Ramos (cell line): Measurements from ENCODE around the gene NF1.

Experiments
- in situ Hi-C: fragments of 300-500 bp; cut with MboI; formaldehyde crosslinking; loops from one replicate; pipeline ENCODE4 v1.14.3; 2022; ENCODE audit warnings: low sequenced_read_pairs; ENCODE audit not compliant: unreplicated experiment

The NF1 gene

DNA sequence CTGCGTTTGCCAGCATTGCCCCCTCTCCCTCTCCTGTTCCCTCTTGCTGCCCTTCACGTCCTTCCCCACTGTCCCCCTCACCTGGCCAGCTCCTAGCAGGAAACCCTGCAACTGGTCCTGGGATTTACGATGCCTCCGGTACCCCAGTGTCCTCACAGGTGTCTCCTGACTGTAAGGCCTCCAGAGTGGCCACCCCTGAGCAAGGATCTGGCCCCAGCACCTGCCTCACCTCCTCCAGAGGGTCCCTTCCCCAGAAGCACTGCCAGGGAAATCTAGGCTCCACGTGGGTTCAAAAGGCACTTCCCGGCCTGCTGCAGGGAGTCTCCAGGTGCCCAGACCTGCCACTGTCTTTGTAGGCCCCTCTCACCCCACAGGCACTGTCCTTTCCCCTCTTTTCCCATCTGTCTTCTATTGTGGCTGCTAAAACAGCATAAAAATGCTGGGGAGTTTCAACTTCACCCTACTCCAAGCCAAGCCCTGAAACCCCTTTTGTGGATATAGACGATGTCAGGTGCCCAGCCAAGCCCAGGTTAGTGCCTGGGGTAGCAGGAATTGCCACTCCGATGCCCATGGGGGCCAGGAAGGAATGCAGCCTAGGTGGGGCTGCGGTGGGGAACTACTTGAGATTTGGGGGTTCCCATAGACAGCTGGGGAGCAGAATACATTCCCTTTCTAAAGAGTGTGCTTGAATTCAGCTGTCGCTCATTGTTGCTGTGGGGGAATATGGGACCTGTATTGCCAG lies 322.4 kb downstream of the NF1 start:
- in situ Hi-C loops, result no loop called here

DNA sequence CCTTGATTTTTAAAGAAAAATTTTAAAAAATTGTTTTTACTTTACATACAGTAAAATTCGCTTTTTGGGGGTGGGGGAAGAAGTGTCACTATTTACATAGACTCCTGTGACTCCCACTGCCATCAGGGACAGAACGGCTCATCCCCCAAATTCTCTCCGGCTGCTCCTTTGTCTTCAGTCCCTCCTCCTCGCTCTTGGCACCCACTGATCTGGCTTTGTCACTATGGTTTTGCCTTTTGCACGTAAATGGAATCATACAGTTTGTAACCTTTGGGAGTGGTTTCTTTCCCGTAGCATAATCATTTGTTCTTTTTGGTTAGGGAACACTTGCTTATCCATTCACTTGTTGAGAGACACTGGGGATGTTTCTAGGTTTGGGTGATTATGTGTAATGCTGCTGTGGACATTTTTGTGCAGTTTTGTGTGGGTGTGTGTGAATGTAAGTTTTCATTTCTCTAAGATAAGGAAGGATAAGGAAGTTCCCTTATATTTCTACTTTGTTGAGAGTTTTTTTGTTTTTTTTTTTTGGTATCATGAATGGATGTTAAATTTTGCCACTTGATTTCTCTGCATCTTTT lies 324.1 kb downstream of the NF1 start:
- in situ Hi-C loops, result no loop called here

DNA sequence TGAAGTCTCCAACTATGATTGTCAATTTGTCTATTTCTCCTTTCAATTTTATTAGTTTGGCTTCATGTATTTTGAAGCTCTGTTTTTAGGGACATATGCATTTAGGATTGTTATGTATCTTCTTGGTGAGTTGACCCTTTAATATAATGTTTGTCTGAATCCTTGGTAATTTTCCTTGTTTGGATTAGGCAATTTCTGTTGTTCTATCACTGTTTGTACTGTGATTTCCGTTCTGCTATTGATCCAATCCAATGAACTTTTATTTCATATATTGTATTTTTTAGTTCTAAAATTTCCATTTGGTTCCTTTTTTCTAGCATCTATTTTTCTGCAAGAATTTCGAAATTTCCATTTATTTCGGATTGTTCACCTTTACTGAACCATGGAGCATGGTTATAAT lies 327.7 kb downstream of the NF1 start:
- in situ Hi-C loops, result no loop called here

DNA sequence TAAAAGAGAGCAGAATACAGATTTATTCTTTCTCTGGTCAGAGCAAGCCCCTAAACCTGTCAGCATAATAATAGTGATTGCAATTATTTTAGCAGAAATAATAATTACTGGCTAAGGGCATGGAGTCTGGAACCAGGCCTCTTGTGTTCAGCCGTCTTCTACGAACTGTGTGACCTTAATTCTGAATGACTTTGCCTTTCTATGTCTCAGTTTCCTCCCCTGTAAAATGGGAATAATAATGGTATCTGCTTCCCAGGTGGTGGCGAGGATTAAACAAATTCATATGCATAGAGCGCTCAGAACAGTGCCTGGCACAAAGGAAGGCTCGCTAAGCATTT lies 330.1 kb downstream of the NF1 start:
- in situ Hi-C loops, result no loop called here

DNA sequence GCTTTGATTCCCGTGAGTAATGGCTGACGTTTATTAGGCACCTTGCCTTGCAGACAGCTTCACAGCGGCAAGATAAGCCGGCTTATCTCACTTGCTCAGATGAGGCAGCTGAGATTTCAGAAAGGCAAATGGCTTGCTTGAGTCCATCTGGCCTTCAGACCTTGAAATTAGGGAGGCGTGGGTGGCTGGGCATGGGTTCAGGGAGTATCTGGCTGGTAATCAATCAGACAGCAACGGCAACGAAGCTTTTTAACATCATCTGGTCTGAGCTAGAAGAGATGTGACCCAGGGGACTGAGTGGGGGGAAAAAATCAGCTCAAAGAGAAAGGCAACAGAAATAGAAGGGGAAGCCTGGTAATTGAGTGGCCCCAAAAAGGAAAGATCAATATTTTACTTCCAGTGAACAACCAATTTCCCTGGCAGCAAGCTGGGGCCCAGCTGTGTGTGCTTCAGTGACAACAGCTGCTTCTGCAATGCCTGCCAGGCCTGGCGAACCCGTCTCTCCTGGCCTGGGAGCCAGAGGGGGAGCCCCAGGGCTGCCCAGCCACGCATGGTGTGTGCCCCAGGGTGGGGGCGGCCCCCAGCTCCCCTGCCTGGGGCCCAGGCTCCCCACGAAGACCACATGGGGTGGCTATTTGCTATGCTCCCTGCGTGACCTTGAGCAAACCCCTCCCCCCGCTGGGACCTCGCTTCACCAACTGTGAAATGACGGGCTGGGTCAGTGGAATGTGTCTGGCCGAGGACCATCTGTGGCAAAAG lies 330.7 kb downstream of the NF1 start:
- in situ Hi-C loops, result no loop called here
